GM12874 (cell line): ENCODE results near the gene OBSCN.

Source experiments
- CTCF ChIP-seq: IDR thresholded peaks from 2 replicates; pipeline ENCODE4 v1.5.1; 2011; ENCODE audit warnings: low read depth, mild to moderate bottlenecking, control low read depth, low read length, moderate library complexity; ENCODE audit not compliant: insufficient read depth

Gene OBSCN

GRCh38 chr1:228207851-228208821, at the start of gene OBSCN:
TSS of gene OBSCN (plus strand) at chr1:228208044. CDS start at chr1:228211784, 3,740 bp downstream.
- TF ChIP-seq CTCF = no peak

GRCh38 chr1:228158151-228159007, 49.5 kb upstream of the OBSCN start:
- no peak for TF ChIP-seq CTCF

GRCh38 chr1:228159008-228159665, 48.7 kb upstream of the OBSCN start:
- no peak for TF ChIP-seq CTCF

GRCh38 chr1:228160201-228160761, 47.6 kb upstream of the OBSCN start:
- TF ChIP-seq CTCF = no peak

GRCh38 chr1:228161362-228161761, 46.5 kb upstream of the OBSCN start:
- TF ChIP-seq CTCF = no peak

GRCh38 chr1:228161866-228162265, 46.0 kb upstream of the OBSCN start:
- no peak for TF ChIP-seq CTCF
